HG03045 (cell line): ENCODE results near the gene ASMT.
"Not testable (repeated sequence)": the region's sequence is repeated elsewhere in the genome, so short reads cannot be mapped to it uniquely, and the experiment has no call there.

ENCODE experiments used
- ATAC-seq: cut with Tn5 transposase; IDR thresholded peaks from one replicate; pipeline ENCODE4 v1.9.1; 2021; ENCODE audit warnings: mild to moderate bottlenecking, moderate library complexity; ENCODE audit not compliant: unreplicated experiment

The ASMT gene

GRCh38 chrX:1646009-1646408 lies 31.1 kb downstream of the ASMT start:
- ATAC-seq: no peak

DNA sequence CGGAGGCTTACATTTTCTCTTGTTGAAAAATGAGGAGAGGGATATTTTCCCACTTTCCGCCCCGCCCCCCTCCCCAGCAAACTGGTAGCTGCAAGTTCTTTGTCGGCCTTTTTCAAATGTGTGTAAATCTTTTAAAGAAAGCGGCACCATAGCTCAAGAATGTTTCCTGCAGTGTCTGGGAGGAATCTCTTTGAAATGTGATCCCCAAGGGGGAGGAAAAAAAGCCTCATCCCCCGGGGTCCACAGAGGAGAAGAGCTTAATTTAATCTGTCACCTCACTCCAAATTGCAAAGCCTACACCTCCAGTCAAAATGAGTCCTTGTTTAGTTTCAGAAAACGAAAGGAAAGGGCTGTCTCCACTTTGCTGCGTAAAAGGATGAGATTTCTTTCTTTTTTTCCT lies 34.8 kb downstream of the ASMT start:
- ATAC-seq: no peak

GRCh38 chrX:1652011-1652811 lies 37.4 kb downstream of the ASMT start:
- ATAC-seq: not testable (repeated sequence)

GRCh38 chrX:1656379-1656778 lies 41.5 kb downstream of the ASMT start:
- no peak for ATAC-seq

- peak; percentile 70 for ATAC-seq
Observed at GRCh38 chrX:1657367-1658070, 42.7 kb downstream of the ASMT start.

DNA sequence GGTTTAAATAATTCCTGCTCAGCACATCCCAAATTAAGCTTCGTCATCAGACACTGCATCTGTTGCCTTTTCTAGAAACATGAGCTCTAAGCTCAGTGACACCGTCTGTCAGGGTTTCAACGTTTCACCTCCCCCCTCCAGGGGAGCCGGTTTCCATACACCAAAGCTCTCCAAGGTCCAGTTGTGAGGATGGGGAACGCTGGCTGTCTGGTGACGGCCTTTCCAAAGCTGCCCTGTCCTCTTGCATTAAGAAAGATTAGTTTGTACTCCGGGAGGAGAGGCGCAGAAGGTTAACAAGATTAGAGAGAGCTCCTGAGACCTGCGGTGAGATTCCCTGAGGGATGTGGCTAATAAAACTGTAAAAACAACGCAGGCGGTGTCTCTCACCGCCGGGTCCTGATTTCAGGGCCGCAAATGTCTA lies 43.2 kb downstream of the ASMT start:
- ATAC-seq: peak; percentile 6

- ATAC-seq: no peak
Observed at GRCh38 chrX:1659664-1660461, 45.0 kb downstream of the ASMT start.

DNA sequence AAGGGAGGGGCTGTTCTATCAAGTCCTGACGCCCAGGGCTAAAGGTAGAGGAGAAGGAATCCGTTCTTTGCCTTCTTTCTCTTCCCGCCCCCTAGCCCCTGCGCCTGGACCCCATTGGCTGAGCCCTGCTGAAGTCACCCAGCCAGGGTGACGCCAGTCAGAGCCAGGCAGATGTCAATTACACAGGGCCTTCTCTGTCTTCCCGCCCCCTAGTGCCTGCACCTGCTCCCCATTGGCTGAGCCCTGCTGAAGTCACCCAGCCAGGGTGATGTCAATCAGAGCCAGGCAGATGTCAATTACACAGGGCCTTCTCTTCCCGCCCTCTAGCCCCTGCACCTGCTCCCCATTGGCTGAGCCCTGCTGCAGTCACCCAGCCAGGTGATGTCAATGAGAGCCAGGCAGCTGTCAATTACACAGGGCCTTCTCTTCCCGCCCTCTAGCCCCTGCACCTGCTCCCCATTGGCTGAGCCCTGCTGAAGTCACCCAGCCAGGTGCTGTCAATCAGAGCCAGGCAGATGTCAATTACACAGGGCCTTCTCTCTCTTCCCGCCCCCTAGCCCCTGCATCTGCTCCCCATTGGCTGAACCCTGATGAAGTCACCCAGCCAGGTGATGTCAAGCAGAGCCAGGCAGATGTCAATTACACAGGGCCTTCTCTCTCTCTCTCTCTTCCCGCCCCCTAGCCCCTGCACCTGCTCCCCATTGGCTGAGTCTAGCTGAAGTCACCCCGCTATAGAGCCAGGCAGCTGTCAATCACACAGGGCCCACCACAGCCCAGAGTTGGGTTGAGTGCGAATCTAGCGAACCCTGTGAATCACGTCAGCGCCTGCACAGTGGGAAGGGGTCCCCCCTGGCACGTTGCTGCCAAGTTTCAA lies 46.4 kb downstream of the ASMT start:
- ATAC-seq: no peak

- no peak for ATAC-seq
Observed at GRCh38 chrX:1661922-1662221, 47.0 kb downstream of the ASMT start.

GRCh38 chrX:1667566-1667965 lies 52.7 kb downstream of the ASMT start:
- ATAC-seq: no peak

GRCh38 chrX:1673337-1673736 lies 58.5 kb downstream of the ASMT start:
- no peak for ATAC-seq

GRCh38 chrX:1676866-1677265 lies 62.0 kb downstream of the ASMT start:
- no peak for ATAC-seq

DNA sequence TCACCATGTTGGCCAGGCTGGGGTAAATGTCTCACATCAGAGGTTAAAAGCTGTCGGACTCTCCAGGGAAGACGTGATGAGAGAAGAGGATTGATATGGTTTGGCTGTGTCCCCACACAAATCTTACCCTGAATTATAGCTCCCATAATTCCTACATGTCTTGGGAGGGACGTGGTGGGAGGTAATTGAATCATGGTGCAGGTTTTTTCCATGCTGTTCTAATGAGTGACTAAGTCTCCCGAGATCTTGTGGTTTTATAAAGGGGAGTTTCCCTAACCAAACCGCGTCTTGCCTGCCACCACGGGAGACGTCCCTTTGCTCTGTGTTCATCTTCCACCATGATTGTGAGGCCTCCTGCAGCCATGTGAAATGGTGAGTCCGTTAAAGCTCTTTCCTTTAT lies 64.4 kb downstream of the ASMT start:
- ATAC-seq: no peak

DNA sequence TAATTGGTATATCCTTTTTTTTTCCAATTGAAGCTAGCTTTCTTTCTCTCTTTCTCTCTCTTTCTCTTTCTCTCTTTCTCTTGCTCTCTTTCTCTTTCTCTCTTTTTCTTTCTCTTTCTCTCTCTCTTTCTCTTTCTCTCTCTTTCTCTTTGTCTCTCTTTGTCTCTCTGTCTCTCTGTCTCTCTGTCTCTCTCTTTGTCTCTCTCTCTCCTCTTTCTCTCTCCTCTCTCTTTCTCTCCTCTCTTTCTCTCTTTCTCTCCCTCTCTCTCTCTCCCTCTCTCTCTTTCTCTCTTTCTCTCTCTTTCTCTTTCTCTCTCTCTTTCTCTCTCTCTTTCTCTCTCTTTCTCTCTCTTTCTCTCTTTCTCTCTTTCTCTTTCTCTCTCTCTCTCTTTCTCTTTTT lies 66.6 kb downstream of the ASMT start:
- ATAC-seq: no peak

- ATAC-seq: not testable (repeated sequence)
Observed at GRCh38 chrX:1681856-1682255, 67.0 kb downstream of the ASMT start.

DNA sequence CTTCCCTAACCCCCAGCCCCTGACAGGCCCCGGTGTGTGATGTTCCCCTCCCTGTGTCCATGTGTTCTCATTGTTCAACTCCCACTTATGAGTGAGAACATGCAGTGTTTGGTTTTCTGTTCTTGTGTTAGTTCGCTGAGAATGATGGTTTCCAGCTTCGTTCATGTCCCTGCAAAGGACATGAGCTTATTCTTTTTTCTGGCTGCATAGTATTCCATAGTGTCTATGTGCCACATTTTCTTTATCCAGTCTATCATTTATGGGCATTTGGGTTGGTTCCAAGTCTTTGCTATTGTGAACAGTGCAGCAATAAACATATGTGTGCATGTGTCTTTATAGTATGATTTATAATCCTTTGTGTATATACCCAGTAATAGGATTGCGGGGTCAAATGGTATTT lies 67.6 kb downstream of the ASMT start:
- not testable (repeated sequence) for ATAC-seq

DNA sequence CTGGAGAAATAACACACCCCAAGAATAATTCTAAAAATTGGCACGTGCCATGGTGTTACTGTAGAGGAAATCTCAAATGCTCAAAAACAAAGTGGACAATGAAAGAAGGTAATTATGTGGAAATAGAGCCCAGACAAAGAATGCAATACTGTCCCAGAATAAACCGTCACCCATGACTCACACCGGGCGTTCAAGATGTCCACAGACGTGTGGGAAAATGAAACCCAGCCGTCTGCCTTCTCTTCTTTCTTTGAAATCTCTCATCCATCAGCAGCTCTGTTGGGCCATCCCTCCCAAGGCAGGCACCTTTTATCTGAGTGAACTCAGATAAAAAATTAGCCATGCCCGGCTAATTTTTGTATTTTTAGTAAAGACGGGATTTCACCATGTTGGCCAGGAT lies 70.0 kb downstream of the ASMT start:
- not testable (repeated sequence) for ATAC-seq

- not testable (repeated sequence) for ATAC-seq
Observed at GRCh38 chrX:1685444-1685880, 70.6 kb downstream of the ASMT start.

GRCh38 chrX:1686642-1687041 lies 71.8 kb downstream of the ASMT start:
- no peak for ATAC-seq
